ENCODE results near the gene ATG13.

DNA sequence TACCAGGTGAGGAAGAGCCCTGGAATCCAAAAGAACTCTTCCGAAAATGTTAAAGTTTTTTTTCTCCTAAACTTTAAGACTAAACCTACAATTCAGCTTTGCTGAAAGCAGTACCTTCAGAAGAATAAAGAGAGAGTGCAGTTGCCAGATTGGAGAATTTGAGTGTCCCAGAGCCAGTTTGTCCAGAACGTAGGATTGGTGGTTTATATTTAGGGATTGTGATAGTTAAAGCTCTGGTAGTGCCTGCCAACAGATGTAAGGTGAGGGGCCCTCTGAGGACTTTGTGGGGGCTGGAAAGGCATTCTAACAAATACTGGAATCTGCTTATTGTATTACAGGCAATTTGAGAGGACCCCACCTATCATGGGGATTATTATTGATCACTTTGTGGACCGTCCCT is 39.8 kb downstream of the ATG13 start:
- TF ChIP-seq, protein P1, sequence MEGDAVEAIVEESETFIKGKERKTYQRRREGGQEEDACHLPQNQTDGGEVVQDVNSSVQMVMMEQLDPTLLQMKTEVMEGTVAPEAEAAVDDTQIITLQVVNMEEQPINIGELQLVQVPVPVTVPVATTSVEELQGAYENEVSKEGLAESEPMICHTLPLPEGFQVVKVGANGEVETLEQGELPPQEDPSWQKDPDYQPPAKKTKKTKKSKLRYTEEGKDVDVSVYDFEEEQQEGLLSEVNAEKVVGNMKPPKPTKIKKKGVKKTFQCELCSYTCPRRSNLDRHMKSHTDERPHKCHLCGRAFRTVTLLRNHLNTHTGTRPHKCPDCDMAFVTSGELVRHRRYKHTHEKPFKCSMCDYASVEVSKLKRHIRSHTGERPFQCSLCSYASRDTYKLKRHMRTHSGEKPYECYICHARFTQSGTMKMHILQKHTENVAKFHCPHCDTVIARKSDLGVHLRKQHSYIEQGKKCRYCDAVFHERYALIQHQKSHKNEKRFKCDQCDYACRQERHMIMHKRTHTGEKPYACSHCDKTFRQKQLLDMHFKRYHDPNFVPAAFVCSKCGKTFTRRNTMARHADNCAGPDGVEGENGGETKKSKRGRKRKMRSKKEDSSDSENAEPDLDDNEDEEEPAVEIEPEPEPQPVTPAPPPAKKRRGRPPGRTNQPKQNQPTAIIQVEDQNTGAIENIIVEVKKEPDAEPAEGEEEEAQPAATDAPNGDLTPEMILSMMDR (conservative IDR thresholded peaks at IDR 0.05; ENCODE audit: low read depth in 2 of 2), result no peak
- TF ChIP-seq POLR2AphosphoS5 (IDR thresholded peaks at IDR 0.05; ENCODE audit: low read depth), result no peak
- TF ChIP-seq EZH2 (IDR thresholded peaks at IDR 0.05; ENCODE audit: low read depth, unreplicated experiment), result no peak
- no peak for TF ChIP-seq EZH2phosphoT487 (IDR thresholded peaks at IDR 0.05; ENCODE audit: unreplicated experiment)
- TF ChIP-seq, protein P2, sequence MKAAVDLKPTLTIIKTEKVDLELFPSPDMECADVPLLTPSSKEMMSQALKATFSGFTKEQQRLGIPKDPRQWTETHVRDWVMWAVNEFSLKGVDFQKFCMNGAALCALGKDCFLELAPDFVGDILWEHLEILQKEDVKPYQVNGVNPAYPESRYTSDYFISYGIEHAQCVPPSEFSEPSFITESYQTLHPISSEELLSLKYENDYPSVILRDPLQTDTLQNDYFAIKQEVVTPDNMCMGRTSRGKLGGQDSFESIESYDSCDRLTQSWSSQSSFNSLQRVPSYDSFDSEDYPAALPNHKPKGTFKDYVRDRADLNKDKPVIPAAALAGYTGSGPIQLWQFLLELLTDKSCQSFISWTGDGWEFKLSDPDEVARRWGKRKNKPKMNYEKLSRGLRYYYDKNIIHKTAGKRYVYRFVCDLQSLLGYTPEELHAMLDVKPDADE (IDR thresholded peaks at IDR 0.05), result no peak
- TF ChIP-seq ZNF114 (CRISPR knock-in tag; IDR thresholded peaks at IDR 0.05), result no peak
- TF ChIP-seq NANOG (IDR thresholded peaks at IDR 0.05; ENCODE audit: borderline replicate concordance), result no peak
- TF ChIP-seq, protein P3, sequence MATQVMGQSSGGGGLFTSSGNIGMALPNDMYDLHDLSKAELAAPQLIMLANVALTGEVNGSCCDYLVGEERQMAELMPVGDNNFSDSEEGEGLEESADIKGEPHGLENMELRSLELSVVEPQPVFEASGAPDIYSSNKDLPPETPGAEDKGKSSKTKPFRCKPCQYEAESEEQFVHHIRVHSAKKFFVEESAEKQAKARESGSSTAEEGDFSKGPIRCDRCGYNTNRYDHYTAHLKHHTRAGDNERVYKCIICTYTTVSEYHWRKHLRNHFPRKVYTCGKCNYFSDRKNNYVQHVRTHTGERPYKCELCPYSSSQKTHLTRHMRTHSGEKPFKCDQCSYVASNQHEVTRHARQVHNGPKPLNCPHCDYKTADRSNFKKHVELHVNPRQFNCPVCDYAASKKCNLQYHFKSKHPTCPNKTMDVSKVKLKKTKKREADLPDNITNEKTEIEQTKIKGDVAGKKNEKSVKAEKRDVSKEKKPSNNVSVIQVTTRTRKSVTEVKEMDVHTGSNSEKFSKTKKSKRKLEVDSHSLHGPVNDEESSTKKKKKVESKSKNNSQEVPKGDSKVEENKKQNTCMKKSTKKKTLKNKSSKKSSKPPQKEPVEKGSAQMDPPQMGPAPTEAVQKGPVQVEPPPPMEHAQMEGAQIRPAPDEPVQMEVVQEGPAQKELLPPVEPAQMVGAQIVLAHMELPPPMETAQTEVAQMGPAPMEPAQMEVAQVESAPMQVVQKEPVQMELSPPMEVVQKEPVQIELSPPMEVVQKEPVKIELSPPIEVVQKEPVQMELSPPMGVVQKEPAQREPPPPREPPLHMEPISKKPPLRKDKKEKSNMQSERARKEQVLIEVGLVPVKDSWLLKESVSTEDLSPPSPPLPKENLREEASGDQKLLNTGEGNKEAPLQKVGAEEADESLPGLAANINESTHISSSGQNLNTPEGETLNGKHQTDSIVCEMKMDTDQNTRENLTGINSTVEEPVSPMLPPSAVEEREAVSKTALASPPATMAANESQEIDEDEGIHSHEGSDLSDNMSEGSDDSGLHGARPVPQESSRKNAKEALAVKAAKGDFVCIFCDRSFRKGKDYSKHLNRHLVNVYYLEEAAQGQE (IDR thresholded peaks at IDR 0.05; ENCODE audit: unreplicated experiment), result no peak
- no peak for TF ChIP-seq JUNB (IDR thresholded peaks at IDR 0.05; ENCODE audit: unreplicated experiment)
